Brain microvascular endothelial cell (primary cell): Measurements from ENCODE around the gene ELOVL2.

Experiments
- DNase-seq: peaks from one replicate; pipeline ENCODE4 v3.0.0-alpha.2; 2020
- H3K27ac ChIP-seq: fragments of 250-450 bp; sonication (Bioruptor Pico); 2 replicates; pipeline ENCODE4 v1.5.1; 2020; ENCODE audit warnings: mild to moderate bottlenecking, moderate library complexity
- H3K27me3 ChIP-seq: fragments of 250-450 bp; sonication (Bioruptor Pico); replicated peaks from 2 replicates; pipeline ENCODE4 v1.5.1; 2020; ENCODE audit warnings: mild to moderate bottlenecking
- H3K36me3 ChIP-seq: fragments of 250-450 bp; sonication (Bioruptor Pico); replicated peaks from 2 replicates; pipeline ENCODE4 v1.5.1; 2020; ENCODE audit warnings: mild to moderate bottlenecking
- H3K4me3 ChIP-seq: 2 replicates; pipeline ENCODE4 v1.5.1; 2011; ENCODE audit warnings: low read depth, mild to moderate bottlenecking, control low read depth, low read length, moderate library complexity
- in situ Hi-C: cut with HindIII; loops from 2 replicates; pipeline ENCODE4 v1.10.0; 2017; ENCODE audit warnings: low sequenced_read_pairs, low pct_ligation_motif_present
- TF ChIP-seq, protein P1 (sequence below): IDR thresholded peaks from 2 replicates; pipeline ENCODE4 v1.5.1; 2011; ENCODE audit warnings: low read depth, mild to moderate bottlenecking, moderate library complexity, low read length, control low read depth, inconsistent platforms; ENCODE audit errors: missing control alignments

ELOVL2 gene

DNA sequence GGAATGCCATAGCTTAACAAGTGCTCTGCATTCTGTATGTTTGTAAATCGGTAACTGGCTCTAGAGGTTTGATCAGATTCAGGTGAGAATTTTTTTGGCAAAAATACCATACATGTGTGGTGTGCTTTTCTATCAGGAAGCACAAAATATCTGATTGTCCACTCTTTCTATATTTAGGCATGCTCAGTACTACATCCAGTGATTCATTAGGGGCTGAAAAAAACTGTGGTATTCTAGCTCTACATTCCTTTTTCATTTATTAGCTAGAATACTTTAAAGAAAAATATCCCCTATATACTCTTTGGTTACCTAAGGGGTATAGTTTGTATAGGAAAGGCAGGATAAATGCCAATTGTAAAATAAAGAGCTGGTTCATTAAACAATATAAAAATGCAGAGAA lies 10.6 kb upstream of the ELOVL2 start:
- in situ Hi-C loops = no loop called here
- DNase-seq = no peak
- Histone ChIP-seq H3K27me3 (no peaks in the 10 kb centered on the region), H3K27ac (no peak overlapping the region), H3K4me3 (no peak overlapping the region), H3K36me3 (no peaks in the 10 kb centered on the region)
- TF ChIP-seq, protein P1, sequence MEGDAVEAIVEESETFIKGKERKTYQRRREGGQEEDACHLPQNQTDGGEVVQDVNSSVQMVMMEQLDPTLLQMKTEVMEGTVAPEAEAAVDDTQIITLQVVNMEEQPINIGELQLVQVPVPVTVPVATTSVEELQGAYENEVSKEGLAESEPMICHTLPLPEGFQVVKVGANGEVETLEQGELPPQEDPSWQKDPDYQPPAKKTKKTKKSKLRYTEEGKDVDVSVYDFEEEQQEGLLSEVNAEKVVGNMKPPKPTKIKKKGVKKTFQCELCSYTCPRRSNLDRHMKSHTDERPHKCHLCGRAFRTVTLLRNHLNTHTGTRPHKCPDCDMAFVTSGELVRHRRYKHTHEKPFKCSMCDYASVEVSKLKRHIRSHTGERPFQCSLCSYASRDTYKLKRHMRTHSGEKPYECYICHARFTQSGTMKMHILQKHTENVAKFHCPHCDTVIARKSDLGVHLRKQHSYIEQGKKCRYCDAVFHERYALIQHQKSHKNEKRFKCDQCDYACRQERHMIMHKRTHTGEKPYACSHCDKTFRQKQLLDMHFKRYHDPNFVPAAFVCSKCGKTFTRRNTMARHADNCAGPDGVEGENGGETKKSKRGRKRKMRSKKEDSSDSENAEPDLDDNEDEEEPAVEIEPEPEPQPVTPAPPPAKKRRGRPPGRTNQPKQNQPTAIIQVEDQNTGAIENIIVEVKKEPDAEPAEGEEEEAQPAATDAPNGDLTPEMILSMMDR = no peak

DNA sequence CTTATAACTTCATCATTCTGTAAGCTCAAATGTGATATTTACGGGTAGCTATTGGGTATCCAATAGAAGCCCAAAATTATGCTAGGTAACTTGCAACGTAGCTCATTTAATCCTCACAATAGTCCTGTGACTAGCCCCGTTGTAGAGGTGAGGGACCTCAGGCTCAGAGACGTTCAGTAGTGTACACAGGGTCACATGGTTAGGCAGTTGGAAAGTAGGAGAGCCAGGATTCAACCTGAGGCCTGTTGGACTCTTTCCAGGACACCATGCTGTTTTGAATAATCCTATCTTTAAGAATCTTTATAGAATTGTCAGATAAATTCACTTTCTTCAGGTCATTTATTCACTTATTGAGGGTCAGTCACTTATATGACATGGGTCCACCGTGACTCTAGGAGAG lies 9.2 kb upstream of the ELOVL2 start:
- Histone ChIP-seq H3K36me3 (no peaks in the 10 kb centered on the region), H3K27me3 (no peaks in the 10 kb centered on the region), H3K4me3 (no peak overlapping the region), H3K27ac (no peak overlapping the region)
- TF ChIP-seq, protein P1 = no peak
- in situ Hi-C loops = no loop called here
- DNase-seq = no peak

DNA sequence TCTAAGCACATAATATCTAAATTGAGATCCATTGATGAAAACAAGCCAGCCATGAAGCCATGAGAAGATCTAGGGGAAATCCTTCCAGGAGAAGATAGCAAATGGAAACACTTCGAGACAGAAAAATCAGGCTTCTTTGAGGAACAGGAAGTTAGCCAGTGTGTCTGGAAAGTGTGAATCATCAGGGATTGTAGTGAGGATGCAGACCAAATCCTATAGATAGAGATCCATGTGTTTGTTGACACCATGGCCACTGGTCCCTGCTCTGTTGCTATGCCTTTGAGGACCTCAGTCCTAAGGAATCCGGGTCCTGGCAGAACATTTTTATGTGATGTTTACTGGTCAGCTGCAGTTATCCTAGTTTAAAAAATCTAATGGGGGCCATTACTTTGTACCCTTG lies 6.6 kb upstream of the ELOVL2 start:
- no peak overlapping the region for H3K27ac ChIP-seq
- in situ Hi-C loops = no loop called here
- peak; percentile 68 for DNase-seq
- no peak overlapping the region for H3K4me3 ChIP-seq
- H3K27me3 ChIP-seq = no peaks in the 10 kb centered on the region
- H3K36me3 ChIP-seq = no peaks in the 10 kb centered on the region
- TF ChIP-seq, protein P1 = no peak

DNA sequence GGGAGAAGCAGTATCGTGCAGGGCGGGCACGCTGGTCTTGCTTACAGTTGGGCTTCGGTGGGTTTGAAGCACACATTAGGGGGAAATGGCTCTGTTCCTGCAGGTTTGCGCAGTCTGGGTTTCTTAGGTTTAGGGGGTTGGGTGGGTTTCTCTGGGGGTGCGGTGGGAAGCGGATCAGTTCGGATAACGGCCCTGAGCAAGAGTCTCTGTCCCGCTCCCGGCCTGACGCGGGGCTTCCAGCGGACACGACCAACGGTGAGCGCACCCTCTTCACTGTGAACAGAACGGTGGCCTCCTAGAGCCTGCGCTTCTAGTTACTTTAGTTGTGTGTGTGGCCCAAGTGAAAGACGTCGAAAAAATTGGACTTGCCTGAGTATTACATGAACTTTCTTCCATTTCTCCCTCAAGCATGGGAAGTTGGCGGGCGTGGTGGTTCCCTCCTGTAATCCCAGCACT lies 635 bp upstream of the ELOVL2 start:
- Histone ChIP-seq H3K27me3 (no peaks in the 10 kb centered on the region), H3K4me3 (peak overlapping the region; percentile 53), H3K27ac (no peak overlapping the region), H3K36me3 (no peaks in the 10 kb centered on the region)
- DNase-seq = no peak
- in situ Hi-C loops = no loop called here
- TF ChIP-seq, protein P1 = no peak

DNA sequence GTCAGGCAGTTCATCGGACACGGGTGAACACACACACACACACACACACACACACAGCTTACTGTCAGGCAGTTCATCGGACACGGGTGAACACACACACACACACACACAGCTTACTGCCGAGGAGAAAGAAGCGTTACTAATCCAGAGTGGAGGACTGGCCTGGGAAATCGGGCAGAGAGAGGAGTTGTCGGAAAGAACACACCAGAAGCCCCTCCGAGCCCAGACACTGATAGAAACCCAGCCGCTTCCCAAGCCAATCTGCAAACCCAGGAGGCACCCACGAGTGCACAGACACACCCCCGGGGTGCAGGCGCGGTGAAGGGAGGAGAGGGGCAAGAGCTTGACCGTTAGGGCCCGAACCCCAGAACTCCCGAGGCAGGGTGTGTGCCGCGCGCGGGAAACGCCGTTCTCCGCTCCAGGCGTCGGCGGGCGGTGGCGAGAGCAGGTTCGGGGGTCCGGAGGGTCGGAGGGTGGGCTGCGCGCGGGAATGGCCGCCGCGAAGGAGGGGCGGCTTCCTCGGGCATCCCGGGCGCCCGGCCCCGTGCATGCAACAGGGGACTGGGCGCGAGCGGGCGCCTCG lies 636 bp downstream of the ELOVL2 start:
- TF ChIP-seq, protein P1 = no peak
- DNase-seq = no peak
- in situ Hi-C loops = no loop called here
- Histone ChIP-seq H3K27me3 (no peaks in the 10 kb centered on the region), H3K36me3 (no peaks in the 10 kb centered on the region), H3K27ac (no peak overlapping the region), H3K4me3 (peak overlapping the region; percentile 43)

DNA sequence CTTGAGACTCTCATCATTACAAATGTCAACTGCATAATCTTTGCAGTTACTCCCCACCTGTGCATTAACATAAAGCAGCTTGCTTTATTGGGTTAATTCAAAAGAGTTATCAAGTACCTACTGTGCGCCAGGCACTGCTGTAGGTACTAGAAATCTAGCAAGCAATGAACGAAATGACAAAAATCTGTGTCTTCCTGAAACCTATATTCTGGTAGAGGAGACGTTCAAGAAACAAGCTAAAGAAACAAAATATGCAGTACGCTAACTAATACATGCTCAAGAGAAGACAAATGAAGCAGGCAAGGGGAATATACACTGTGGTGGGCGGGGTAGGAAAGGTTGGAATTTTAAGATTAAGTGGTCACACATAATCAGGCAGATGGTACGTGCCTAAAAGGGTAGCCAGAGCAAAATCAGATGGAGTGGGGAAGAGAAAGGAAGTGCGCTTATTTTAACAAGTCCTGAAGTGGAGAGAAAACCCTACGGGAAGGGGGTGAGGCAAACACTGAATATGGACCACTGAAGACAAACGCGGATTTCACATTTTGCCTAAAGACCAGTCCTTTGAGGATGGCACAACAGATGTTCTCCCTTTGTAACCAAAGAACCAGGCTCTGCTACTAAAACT lies 1.2 kb downstream of the ELOVL2 start:
- Histone ChIP-seq H3K27me3 (no peaks in the 10 kb centered on the region), H3K4me3 (no peak overlapping the region), H3K27ac (no peak overlapping the region), H3K36me3 (no peaks in the 10 kb centered on the region)
- TF ChIP-seq, protein P1 = no peak
- in situ Hi-C loops = no loop called here
- DNase-seq = no peak
